OCI-LY1 (cell line): ENCODE data around the gene TMEM252.

ENCODE experiments used
- H2AFZ ChIP-seq: fragments of 200-600 bp; sonication (generic), shearing (Covaris generic); 2 replicates; pipeline ENCODE4 v1.6.0; 2014; ENCODE audit warnings: antibody characterized with exemption, mild to moderate bottlenecking, low read length
- H3F3A ChIP-seq: fragments of 200-600 bp; sonication (generic), shearing (Covaris generic); 2 replicates; pipeline ENCODE4 v1.6.0; 2014; ENCODE audit warnings: mild to moderate bottlenecking, antibody characterized with exemption, low read length, moderate library complexity; ENCODE audit not compliant: insufficient read depth
- H3K27ac ChIP-seq: fragments of 200-600 bp; sonication (generic); 2 replicates; pipeline ENCODE4 v1.5.1; 2014; ENCODE audit warnings: low read length, mixed run types, mild to moderate bottlenecking, low read depth; ENCODE audit not compliant: poor library complexity, severe bottlenecking
- H3K27me3 ChIP-seq: fragments of 200-600 bp; sonication (generic); 2 replicates; pipeline ENCODE4 v1.6.0; 2014; ENCODE audit warnings: antibody characterized with exemption, mild to moderate bottlenecking, low read length, moderate library complexity; ENCODE audit not compliant: insufficient read depth
- H3K36me3 ChIP-seq: fragments of 200-600 bp; sonication (generic); 2 replicates; pipeline ENCODE4 v1.6.1; 2014; ENCODE audit warnings: mild to moderate bottlenecking, antibody characterized with exemption, low read length, moderate library complexity, mixed read lengths; ENCODE audit not compliant: insufficient read depth
- H3K4me1 ChIP-seq: fragments of 200-600 bp; sonication (generic); 2 replicates; pipeline ENCODE4 v1.5.1; 2014; ENCODE audit warnings: mild to moderate bottlenecking, low read length, moderate library complexity; ENCODE audit not compliant: insufficient read depth, severe bottlenecking
- H3K4me2 ChIP-seq: fragments of 200-600 bp; sonication (generic), shearing (Covaris generic); 2 replicates; pipeline ENCODE4 v1.6.1; 2014; ENCODE audit warnings: low read length
- H3K4me3 ChIP-seq: fragments of 200-600 bp; sonication (generic); 2 replicates; pipeline ENCODE4 v1.5.1; 2014; ENCODE audit warnings: low read length, low read depth, mild to moderate bottlenecking, mixed read lengths; ENCODE audit not compliant: poor library complexity, severe bottlenecking
- H3K79me2 ChIP-seq: fragments of 200-600 bp; shearing (Covaris generic); 2 replicates; pipeline ENCODE4 v1.6.1; 2016; ENCODE audit warnings: mixed run types, low read length, mixed read lengths; ENCODE audit not compliant: insufficient read depth
- H3K9ac ChIP-seq: fragments of 200-600 bp; sonication (generic), shearing (Covaris generic); 2 replicates; pipeline ENCODE4 v1.6.1; 2014; ENCODE audit warnings: mild to moderate bottlenecking, low read length, mixed read lengths
- H3K9me2 ChIP-seq: fragments of 200-600 bp; sonication (generic), shearing (Covaris generic); 2 replicates; pipeline ENCODE4 v1.6.1; 2014; ENCODE audit warnings: low read depth, mild to moderate bottlenecking, low read length, mixed read lengths
- H3K9me3 ChIP-seq: fragments of 200-600 bp; shearing (Covaris generic); 2 replicates; pipeline ENCODE4 v1.6.1; 2014; ENCODE audit warnings: low read length, mixed read lengths
- H4K20me1 ChIP-seq: fragments of 200-600 bp; sonication (generic), shearing (Covaris generic); 2 replicates; pipeline ENCODE4 v1.6.0; 2016; ENCODE audit warnings: mild to moderate bottlenecking, low read length; ENCODE audit not compliant: insufficient read depth
- EZH2 ChIP-seq: fragments of 200-600 bp; sonication (generic), shearing (Covaris generic); IDR thresholded peaks from 2 replicates; pipeline ENCODE4 v1.8.0; 2017; ENCODE audit warnings: borderline replicate concordance, mixed run types, mild to moderate bottlenecking, antibody characterized with exemption, low read length, moderate library complexity, mixed read lengths
- TF ChIP-seq, protein P1 (sequence below): fragments of 200-600 bp; sonication (generic), shearing (Covaris generic); IDR thresholded peaks from 2 replicates; pipeline ENCODE4 v1.5.1; 2017; ENCODE audit warnings: mild to moderate bottlenecking, antibody characterized with exemption, low read length, moderate library complexity, mixed read lengths

The TMEM252 gene

DNA sequence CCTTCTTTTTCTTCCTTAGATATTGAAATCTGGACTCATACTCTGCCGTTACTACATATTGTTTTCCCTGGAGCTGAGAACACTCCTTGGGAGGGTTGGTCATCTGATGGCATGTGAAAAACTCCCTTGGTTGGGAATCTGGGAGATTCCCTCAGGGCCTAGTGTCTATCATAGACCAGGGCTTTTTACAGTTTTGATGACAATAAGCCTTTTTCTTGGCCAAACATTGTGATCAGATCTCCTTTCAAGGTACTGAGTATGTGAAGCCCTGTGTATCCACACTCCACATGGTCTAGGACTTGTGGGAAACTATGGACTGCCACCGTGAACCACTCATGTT, 32.9 kb downstream of the TMEM252 start:
- H3K4me2 ChIP-seq: no peak overlapping the region
- no peaks in the 10 kb centered on the region for H3K9me3 ChIP-seq
- H3K36me3 ChIP-seq: no peaks in the 10 kb centered on the region
- peaks cover 8% of the 10 kb centered on the region for H3K4me1 ChIP-seq
- no peak overlapping the region for H3K4me3 ChIP-seq
- TF ChIP-seq, protein P1, sequence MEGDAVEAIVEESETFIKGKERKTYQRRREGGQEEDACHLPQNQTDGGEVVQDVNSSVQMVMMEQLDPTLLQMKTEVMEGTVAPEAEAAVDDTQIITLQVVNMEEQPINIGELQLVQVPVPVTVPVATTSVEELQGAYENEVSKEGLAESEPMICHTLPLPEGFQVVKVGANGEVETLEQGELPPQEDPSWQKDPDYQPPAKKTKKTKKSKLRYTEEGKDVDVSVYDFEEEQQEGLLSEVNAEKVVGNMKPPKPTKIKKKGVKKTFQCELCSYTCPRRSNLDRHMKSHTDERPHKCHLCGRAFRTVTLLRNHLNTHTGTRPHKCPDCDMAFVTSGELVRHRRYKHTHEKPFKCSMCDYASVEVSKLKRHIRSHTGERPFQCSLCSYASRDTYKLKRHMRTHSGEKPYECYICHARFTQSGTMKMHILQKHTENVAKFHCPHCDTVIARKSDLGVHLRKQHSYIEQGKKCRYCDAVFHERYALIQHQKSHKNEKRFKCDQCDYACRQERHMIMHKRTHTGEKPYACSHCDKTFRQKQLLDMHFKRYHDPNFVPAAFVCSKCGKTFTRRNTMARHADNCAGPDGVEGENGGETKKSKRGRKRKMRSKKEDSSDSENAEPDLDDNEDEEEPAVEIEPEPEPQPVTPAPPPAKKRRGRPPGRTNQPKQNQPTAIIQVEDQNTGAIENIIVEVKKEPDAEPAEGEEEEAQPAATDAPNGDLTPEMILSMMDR: no peak
- no peak for TF ChIP-seq EZH2
- H3K27me3 ChIP-seq: no peaks in the 10 kb centered on the region
- H3K27ac ChIP-seq: no peak overlapping the region
- no peaks in the 10 kb centered on the region for H4K20me1 ChIP-seq
- H3K9ac ChIP-seq: no peak overlapping the region
- no peaks in the 10 kb centered on the region for H3F3A ChIP-seq
- no peak overlapping the region for H2AFZ ChIP-seq
- no peaks in the 10 kb centered on the region for H3K9me2 ChIP-seq
- no peaks in the 10 kb centered on the region for H3K79me2 ChIP-seq

DNA sequence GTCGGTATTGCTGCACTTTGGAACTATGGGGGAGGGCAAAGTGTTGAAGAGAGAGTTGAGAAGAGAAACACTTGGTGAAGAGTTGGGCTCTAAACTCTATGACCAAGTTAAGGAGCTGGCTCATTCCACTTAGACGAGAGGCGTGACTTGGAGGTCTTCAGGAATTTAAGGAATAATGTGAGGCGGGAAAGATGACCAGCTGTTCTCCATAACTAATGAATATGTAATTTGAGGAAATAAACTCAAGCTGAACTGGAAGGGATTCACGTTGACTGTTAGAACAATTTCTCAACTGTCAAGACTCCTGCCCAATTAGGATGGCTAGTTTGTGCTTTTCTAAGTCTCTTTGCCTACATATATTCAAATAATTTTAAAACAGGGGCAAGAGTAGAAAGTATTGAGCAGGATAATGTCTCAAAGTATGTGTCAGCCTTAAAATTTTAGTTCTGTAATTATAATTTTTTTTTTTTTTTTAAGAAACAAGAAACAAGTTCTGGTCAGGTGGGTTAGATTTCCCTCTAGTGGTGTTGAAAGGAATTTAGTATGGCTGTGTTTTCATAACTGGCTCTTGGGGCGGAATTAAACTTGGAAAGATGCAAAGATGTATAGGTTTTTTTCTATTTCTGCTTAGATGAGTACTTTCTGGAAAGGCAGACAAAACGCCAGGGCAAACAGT, 33.4 kb downstream of the TMEM252 start:
- Histone ChIP-seq H3K79me2 (no peaks in the 10 kb centered on the region), H3K27ac (no peak overlapping the region), H3K4me1 (peaks cover 8% of the 10 kb centered on the region), H3K4me3 (no peak overlapping the region), H3K4me2 (no peak overlapping the region), H3K9ac (no peak overlapping the region), H3K36me3 (no peaks in the 10 kb centered on the region), H3K27me3 (no peaks in the 10 kb centered on the region), H4K20me1 (no peaks in the 10 kb centered on the region), H3K9me2 (no peaks in the 10 kb centered on the region), H2AFZ (no peak overlapping the region), H3K9me3 (no peaks in the 10 kb centered on the region), H3F3A (no peaks in the 10 kb centered on the region)
- no peak for TF ChIP-seq EZH2
- TF ChIP-seq, protein P1: peak; percentile 41; the same call in 1 of the 2 replicates

DNA sequence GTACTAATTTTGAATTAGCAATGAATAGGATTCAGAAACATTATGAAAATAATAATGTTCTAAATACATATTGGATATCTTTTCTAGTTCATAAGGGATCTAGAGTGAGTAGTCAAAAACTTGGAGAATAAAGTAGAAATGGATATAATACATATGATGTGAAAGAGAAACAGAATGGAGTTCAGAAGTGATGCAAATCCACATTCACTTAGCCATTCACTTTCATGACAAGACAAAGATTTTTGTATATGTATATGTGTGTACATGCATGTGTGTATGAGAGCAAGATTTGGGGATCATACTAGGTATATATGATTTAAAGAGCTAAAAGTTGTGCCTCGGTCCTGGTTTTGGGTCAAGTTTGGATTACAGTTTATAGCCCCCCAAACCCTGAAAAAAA, 34.1 kb downstream of the TMEM252 start:
- no peak overlapping the region for H3K27ac ChIP-seq
- no peaks in the 10 kb centered on the region for H3K36me3 ChIP-seq
- H3K27me3 ChIP-seq: no peaks in the 10 kb centered on the region
- H3K9ac ChIP-seq: no peak overlapping the region
- H3K4me3 ChIP-seq: no peak overlapping the region
- H3K9me2 ChIP-seq: no peaks in the 10 kb centered on the region
- H4K20me1 ChIP-seq: no peaks in the 10 kb centered on the region
- peaks cover 8% of the 10 kb centered on the region for H3K4me1 ChIP-seq
- H3K9me3 ChIP-seq: no peaks in the 10 kb centered on the region
- H2AFZ ChIP-seq: no peak overlapping the region
- TF ChIP-seq EZH2: no peak
- TF ChIP-seq, protein P1: no peak
- H3K4me2 ChIP-seq: no peak overlapping the region
- no peaks in the 10 kb centered on the region for H3F3A ChIP-seq
- no peaks in the 10 kb centered on the region for H3K79me2 ChIP-seq
